Neural cell (in vitro differentiated cells): ENCODE results near the gene ATP6V0A4.

Source experiments
- CTCF ChIP-seq: fragments of 450-650 bp; IDR thresholded peaks from 2 replicates; pipeline ENCODE4 v1.5.1; 2014; ENCODE audit warnings: antibody characterized with exemption, mild to moderate bottlenecking, moderate library complexity; ENCODE audit not compliant: poor library complexity, severe bottlenecking
- EZH2 ChIP-seq: fragments of 200-600, 300-800 bp; shearing (Covaris generic), sonication (generic); IDR thresholded peaks from 2 replicates; pipeline ENCODE4 v1.6.1; 2014; ENCODE audit warnings: antibody characterized with exemption, low read length, borderline replicate concordance, mild to moderate bottlenecking; ENCODE audit not compliant: insufficient read depth, poor library complexity, severe bottlenecking

GRCh38 chr7:138657854-138658386 lies 140.1 kb downstream of the ATP6V0A4 start:
- no peak for TF ChIP-seq CTCF
- no peak for TF ChIP-seq EZH2
